Amniotic epithelial cell (primary cell): ENCODE measurements around the gene SETX.
A peak's percentile ranks its signal among the peaks of the same experiment; 100 is the strongest.

ENCODE experiments used
- DNase-seq: peaks from one replicate; pipeline ENCODE4 v3.0.0-alpha.2; 2010; ENCODE audit warnings: low read depth

The SETX gene

DNA sequence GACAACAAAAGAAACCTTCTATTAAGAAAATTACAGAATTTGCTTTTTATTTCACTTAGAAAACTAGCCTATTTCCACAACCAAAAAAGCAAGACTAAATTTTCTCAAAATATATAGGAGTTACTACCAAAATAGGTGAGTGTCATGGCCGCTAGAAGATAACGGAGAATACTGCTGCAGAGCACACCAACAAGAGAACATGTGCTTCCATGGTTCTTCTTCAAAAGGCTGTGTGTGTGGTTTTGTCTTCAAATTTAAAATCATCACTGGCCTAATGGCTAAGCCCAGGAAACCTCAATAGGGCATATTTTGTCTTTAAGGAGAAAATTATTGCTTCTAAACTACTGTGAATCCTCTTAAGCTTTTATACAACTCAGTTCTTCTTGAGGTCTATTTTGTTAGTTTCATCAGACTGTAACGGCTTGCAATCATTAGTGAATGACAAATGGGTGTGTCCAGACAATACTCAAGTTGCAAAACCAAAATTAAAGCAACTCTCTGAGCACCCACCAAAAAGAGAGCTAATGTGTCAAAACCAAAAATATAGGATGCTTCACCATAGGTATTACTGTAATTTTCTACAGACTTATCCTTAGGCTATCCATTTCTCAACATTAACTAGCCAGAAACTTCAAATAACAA, 3.3 kb downstream of the SETX start:
- DNase-seq = no peak

DNA sequence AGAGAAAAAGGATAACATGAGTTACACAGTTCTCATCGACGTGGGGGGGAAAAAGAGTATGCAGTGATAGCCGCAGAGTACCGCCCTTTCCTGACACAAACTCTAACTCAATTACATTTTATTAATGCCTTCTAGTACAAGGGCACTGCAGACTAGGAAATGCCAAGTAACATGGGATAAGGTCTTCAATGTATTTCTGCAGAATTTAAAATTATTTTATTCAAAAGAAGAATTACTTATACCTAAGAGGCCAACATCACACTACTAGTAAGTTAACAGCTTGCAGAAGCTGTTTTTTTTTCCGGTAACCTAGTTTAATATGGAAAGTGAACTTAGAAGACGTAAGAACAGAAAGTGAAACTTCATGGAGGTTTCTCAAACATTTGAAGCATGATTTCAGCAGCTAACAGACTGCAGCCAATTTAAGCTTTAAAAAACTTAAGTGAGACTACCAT, 3.9 kb downstream of the SETX start:
- DNase-seq = no peak

DNA sequence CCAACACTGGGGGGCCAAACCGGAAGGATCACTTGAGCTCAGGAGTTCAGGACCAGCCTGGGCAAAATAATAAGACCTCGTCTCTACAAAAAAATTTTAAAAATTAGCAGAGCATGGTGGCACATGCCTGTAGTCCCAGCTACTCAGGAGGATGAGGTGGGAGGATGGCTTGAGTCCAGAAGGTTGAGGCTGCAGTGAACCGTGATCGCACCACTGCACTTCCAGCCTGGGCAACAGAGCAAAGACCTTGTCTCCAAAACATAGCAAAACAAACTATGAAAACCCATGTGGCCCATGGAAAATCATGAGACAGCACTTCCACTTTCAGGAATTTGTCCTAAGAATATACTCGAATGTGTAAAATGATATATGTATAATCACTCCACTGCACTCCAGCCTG, 6.1 kb downstream of the SETX start:
- DNase-seq = no peak

DNA sequence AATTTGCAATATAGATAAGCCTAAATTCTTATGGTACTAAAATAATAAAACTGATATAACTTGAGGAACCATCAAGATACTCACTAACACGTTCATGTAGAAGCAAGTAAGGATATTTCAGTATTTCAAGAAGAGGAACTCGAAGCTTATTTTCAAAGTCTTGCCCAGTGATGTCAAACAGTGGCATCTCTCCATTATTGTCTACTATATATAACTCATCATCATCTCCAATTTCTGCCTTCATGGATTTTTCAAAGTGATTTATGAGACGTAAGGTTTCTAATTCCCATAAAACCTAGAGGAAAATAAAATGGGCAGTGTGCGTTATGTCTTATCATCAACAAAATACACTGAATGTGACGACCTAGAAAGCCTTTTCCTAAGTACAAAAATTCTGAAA, 8.6 kb downstream of the SETX start:
- DNase-seq = no peak

DNA sequence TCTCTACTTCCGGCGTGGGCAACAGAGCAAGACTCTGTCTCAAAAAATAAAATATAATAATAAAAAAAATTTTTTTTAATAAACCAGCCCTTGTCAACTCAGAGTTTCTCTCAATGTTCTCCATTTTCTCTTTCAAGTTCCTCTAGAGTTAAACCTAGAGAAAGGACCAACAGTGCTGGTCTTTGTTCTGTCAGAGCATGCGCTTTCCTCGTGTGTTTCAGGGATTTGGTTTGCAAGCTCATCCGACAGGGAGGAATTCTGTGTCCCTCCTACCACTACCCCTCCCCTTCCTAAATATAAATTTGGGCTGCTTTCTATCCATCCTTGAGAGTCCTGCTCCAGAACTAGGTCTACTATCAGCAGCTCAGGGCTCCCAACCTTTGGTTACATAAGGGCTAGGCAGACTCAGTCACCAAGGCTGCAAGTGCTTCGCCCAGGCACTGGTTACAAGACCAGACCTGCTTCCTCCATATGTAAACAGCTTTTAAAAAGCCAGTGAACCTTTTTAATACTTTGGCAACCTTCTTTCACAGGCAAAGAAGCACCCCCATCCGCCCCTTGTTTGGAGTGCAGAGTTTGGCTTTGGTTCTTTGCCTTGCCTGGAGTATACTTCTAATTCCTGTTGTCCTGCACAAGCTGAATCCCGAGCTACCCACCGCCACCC, 13.5 kb downstream of the SETX start:
- DNase-seq = no peak

DNA sequence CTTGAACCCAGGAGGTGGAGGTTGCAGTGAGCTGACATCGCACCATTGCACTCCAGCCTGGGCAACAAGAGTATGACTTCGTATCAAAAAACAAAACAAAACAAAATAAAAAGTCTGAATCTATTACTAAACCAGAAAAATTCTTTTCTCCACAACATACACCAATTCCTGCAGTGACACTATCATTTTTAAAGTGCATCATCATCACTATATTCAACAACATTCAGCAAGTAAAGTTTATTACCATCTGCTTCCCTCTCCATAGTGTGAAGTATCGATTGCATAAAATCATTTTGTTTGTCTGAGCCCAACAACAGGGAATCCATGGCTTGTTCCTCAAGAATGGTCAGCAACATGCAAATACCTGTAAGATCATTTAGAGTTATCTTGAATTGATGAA, 20.4 kb downstream of the SETX start:
- DNase-seq = no peak

DNA sequence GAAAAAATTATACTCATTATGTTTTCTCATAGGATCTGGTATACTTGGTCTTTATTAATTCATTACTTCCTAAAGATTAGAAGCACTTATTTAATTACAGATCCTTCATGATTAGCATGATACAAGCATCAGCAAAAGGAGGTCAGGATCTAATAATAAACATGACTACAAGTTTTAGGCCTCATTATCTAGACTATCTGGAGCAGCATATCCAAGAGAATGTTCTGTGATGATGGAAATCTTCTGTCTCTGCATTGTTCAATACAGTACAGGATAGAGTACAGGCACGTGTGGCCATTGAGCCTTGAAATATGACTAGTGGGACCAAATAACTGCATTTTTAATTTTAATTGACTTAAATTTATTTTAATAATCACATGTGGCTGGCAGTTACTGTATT, 21.2 kb downstream of the SETX start:
- no peak for DNase-seq

DNA sequence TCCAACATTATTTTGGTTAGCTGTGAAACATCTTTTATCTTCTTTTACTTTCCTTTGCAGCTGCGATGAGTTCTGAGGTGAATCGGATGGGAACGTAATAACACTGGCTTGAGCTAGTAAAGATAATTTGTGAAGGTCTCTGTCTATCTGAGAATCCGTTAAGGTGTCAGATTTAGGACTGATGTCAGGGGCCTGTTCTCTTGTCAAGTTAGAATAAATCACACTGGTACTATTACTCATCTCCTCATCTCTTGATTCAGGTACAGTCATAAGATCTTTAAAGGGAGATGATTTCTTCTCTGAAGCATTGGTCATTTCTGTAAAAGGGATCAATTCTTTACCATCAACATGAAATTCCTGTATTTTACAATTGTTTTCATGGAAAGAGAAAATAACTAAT, 26.2 kb downstream of the SETX start:
- DNase-seq = no peak

DNA sequence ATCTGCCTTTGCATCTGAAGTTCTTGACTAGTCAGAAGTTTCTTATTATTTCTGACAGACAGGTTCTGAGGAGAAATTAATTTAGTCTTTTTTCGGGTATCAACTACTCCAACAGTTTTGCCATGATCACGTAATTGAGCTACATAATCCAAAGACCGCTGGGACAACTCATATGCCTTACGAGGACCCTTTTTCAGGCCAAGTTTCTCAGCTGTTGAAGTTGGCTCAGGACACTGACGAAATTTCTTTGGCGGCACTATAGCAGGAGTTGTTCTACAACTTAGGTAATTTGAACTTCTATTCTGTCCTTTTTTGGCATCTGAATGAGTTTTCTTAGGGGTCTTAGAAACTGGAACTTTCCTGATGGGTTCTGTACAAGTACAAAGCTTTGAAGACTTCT, 27.2 kb downstream of the SETX start:
- DNase-seq = no peak

DNA sequence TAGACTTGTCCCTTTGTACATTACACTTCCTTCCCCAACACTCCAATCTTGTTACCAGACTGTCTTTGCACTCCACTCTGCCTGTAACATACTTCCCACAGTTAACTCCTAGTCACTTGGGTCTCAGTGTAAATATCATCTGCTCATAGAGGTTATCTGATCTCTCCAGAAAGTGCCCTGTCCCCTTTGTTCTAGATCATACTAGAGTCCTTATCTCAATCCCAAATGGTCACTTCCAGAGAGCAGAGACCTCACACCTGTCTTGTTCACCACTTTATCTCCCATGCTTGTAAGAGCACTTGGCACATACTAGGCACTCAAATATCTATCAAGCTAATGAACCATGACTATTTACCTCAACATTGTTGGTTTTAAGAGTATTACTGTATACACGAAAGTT, 30.4 kb downstream of the SETX start:
- DNase-seq = no peak

DNA sequence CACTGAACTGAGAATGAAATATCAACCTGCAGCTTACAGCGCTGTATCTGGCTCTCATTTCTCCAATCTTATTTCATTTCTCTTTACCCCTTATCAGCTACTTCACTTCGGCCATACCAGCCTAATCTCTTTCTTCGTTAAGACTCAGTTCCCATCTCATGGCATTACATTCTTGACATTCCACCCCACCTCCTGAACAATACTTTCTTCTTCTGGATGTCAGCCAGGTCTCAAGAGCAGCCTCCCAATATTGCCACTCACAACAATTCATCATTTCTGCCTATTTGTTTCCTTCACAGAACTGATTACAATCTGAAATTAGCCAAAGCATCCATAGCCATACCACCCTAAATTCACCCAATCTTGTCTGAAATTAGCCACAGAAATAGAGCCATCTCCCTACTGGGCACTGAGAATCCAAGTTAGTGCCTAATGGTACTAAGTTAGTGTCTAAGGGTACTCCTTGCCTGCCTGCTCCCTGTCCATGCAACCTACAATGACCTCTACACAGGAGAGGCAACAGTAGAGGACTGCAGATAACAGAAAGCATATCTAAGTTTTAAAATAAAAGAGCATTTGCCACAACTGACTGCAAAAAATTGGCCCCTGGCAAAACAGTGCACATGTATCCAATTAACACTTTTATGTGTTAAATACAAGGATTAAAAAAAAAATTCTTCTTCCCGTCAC, 35.2 kb downstream of the SETX start:
- DNase-seq = peak; percentile 72

DNA sequence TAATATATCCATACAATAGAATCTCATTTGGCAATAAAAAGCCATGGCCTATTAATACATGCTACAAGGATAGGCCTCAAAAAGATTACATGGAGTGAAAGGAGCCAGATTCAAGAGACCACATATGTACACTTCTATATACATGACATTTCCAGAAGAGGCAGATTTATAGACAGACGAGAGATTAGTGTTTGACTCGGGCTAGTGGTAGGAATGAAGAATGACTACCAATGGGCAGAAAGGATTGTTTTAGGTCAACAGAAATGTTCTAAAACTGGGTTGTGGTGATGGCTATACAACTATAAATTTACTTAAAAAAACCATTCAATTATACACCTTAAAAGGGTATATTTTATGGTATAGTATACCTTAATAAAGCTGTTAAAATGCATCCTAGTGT, 41.9 kb downstream of the SETX start:
- DNase-seq = peak; percentile 10

DNA sequence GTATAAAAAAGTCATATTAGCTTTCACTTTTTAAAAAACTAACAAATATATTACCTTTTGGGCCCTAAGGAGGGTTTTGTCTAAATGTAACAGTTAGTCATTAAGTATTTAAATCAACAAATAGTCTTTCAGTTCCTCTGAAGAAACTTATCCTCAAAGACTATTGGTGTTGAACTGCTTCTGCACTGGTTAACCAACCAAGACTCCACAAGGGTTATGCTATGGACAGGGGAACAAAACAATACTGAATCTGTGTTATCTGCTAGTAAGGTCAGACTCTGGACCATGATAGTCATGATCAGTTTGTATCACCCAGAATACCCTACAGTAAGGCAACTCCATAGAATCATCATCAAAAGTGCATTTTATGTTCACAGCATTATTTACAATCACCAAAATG, 42.4 kb downstream of the SETX start:
- no peak for DNase-seq

DNA sequence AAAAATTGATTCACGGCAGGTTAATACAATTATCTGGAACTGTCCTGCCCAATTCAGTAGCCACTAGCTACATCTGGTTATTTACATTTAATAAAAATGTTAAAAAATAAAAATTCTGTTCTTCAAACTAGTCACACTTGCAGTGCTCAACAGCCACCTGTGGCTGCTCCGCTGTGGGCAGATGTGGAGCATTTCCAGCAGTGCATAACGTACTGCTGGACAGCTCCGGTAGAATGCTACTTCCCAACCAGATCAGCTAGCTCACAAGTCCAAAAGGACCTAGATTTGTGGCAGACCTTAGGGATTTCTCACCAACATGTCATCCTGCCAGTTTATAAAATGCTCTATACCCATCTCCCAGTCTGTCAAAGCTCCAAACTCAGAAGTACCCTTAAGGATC, 42.8 kb downstream of the SETX start:
- DNase-seq = peak; percentile 27

DNA sequence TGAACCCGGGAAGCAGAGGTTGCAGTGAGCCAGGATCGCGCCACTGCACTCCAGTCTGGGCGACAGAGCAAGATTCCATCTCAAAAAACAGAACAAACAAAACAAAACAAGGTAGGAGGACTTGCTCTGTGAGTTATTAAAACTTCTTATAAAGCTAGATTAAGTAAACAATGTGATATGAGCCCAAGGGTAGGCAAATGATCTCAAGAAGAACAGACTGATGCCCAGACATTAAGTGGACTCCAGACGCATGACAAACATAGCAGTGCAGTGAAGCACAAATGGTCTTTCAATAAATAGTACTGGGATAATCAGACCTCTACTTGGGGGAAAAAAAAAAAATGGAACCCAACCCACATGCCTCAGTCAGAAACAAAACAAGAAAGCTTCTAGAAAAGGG, 45.7 kb downstream of the SETX start:
- DNase-seq = no peak

DNA sequence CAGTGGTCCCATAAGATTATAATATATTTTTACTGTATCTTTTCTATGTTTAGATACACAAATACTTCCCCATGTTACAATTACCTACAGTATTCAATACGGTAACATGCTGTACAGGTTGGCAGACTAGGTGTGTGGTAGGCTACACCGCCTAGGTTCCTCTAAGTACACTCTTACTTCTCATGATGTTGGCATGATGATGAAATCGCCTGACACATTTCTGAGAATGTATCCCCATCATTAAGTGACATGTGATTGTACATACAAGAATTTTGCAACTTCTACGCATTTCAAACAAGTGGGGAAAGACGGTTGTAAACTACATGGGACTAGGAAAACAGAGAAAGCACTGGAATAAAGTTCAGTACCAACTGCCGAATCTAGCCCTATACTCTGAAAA, 53.3 kb downstream of the SETX start:
- peak; percentile 18 for DNase-seq

DNA sequence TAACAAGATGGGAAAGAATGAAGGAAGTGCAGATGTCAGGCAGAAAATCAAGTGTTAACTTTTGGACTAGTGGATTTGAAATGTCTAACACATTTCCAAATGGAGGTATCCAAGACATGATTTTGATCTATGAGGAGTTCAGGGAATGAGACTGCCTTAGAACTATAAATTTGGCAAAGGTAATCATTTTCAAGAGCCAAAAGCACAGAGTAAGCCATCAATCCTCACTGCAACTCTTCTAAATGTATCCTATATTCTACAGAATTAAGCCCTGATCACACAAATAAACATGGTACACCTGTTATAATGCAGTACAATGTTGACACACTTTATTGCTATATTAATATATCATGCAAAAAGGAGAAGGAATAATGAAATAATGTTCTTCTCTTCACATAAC, 55.6 kb downstream of the SETX start:
- no peak for DNase-seq

DNA sequence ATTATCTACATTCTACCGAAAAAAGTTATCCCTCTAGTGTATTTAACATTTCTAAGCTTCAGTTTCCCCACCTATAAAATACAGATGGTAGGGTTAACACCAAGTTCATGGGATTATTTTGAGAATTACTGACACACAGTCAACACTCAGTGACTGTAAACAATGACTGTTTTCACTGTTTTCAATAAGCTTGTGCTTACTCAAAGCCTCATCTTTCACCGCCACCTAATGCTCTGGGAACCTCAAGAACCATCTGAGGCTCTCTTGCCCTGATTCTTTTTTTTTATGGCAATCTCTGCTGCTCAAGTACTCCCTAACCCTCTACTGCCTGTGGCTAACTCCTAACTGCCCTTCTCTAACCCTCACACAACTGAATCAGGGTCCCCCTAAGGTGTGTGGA, 59.6 kb downstream of the SETX start:
- DNase-seq = no peak

DNA sequence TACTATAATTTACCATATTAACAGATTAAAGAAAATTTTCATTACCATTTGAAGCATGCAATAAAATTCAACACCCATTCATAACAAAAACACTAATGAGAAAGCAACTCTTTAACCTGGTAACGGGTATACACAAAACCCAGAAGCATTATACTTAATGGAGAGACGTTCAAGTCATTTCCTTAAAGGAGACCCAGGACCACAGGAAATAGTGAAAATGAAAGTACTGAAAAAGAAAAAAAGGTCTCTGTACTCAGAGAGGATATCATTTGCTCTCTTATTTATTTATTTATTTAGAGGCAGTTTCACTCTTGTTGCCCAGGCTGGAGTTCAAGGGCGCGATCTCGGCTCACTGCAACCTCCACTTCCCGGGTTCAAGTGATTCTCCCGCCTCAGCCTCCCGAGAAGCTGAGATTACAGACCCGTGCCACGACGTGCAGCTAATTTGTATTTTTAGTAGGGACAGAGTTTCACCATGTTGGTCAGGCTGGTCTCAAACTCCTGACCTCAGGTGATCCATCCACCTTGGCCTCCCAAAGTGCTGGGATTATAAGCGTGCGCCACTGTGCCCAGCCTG, 61.6 kb downstream of the SETX start:
- no peak for DNase-seq

DNA sequence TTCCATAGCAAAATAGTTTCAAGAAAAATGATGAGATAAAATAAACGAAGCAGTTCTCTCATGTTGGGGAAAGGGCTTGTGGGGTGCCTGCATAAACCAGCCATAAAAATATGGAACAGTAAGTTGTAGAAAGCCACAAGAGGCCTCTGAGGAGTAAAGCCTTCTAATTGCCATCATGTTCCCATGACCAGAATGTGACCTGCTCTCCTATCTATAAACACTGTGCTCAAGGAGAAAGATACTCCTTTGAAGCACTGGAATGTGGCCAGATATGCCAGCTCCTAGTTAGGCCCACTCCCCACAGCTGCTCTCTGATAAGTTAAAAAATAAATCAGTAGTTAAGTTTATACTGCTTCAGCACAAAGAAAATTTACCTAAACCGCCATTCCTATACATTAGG, 65.8 kb downstream of the SETX start:
- DNase-seq = peak; percentile 10

DNA sequence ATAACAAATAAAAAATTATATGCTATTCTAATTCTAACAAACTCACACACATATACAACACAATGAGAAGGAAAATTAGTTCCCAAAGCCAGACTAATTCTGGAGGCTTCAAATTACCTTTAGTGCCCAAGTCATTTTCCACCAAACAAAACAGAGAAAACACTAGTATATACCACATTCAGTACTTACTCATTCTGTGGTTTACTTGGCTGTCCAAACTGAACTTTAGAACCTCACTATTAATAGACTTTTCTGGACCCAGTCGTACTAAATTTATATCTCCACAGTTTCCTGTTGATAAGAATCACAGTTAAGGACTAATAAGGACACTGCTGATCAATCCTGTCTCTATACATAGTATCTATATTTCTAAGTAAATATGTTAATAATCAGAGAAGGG, 66.4 kb downstream of the SETX start:
- DNase-seq = peak; percentile 61

DNA sequence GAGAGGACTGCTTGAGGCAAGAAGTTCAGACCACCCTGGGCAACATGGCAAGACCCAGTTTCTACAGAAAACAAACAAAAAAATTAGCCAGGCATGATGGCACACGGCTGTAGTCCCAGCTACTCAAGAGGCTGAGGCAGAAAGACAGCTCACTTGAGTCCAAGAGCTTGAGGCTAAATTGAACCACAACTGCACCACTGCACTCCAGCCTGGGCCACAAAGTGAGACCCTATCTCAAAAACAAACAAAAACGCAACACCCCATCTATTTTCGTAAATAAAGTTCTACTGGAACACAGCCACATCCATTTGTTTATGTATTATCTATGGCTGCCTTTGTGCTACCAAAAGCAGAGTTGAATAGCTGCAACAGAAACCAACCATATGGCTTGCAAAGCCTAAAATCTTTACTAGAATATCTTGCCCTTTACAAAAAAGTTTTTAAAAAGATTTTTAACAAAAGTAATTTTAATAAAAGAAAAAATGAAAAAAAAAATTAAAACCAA, 67.5 kb downstream of the SETX start:
- no peak for DNase-seq

DNA sequence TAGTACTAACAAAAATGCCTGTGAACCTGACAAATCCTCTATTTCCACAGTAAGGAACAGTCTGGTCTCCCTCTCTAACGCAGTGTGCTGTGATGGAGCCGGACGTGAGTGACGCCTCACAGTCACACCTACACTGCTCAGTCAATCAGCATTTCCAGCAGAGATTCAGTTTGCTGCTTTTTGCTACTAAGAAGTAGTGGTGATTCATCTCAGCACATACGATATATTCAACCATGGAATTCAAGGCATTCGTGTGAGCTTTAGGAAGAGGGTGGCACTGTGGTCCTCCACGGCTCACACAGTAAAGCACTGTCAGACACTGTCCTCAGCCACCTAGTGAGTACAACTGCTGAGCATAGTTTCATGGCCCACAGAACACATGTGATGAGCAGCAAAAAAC, 70.9 kb downstream of the SETX start:
- peak; percentile 62 for DNase-seq
